K562 (cell line): ENCODE data around the gene SET. TPM values are rescaled to one million over a fixed set of nuclear protein-coding genes. Genes with fewer than 3 reads are reported as not detected.

Experiments
- ATF1 ChIP-seq, 2 experiments: fragments of 450-650 bp in 1 of 2; IDR thresholded peaks; 2 replicates each; pipeline ENCODE4 v1.6.1; 2016; ENCODE audit warnings: missing compliant biosample characterization in 1 of 2, missing genetic modification characterization in 1 of 2
- CBFA2T2 ChIP-seq: fragments of 450-650 bp; conservative IDR thresholded peaks from 2 replicates; pipeline ENCODE4 v1.6.1; 2017; ENCODE audit warnings: mild to moderate bottlenecking
- CBX8 ChIP-seq: fragments of 200-600 bp; sonication (generic); IDR thresholded peaks from 2 replicates; pipeline ENCODE4 v1.6.1; 2012; ENCODE audit warnings: borderline replicate concordance, mixed run types, low read depth, mild to moderate bottlenecking, moderate library complexity, mixed read lengths, low read length, control low read depth, inconsistent platforms; ENCODE audit not compliant: poor library complexity, severe bottlenecking; ENCODE audit errors: extremely low read depth
- EP400 ChIP-seq: fragments of 450-650 bp; IDR thresholded peaks from 2 replicates; pipeline ENCODE4 v1.6.1; 2017; ENCODE audit warnings: antibody characterized with exemption, mild to moderate bottlenecking, moderate library complexity
- FOS ChIP-seq: IDR thresholded peaks from 3 replicates; pipeline ENCODE4 v1.6.1; 2011; ENCODE audit not compliant: insufficient read length; ENCODE audit errors: extremely low read depth
- HDAC6 ChIP-seq: IDR thresholded peaks from 2 replicates; pipeline ENCODE4 v1.6.1; 2012; ENCODE audit warnings: low read depth, mild to moderate bottlenecking, control low read depth, inconsistent platforms, low read length, moderate library complexity
- HMGXB4 ChIP-seq: sonication (generic); formaldehyde crosslinking; IDR thresholded peaks from 2 replicates; pipeline ENCODE4 v1.8.1; 2023; ENCODE audit warnings: mild to moderate bottlenecking, missing genetic modification reagents
- IRF9 ChIP-seq: fragments of 450-650 bp; IDR thresholded peaks from 2 replicates; pipeline ENCODE4 v1.6.1; 2016; ENCODE audit warnings: missing biosample characterization, missing genetic modification characterization
- L3MBTL2 ChIP-seq: fragments of 450-650 bp; IDR thresholded peaks from 2 replicates; pipeline ENCODE4 v1.6.1; 2016; ENCODE audit warnings: mild to moderate bottlenecking, moderate library complexity
- MNT ChIP-seq, 2 experiments: fragments of 450-650 bp; conservative IDR thresholded peaks; 2 replicates each; pipeline ENCODE4 v1.6.1; 2017; ENCODE audit warnings: mild to moderate bottlenecking in 2 of 2, moderate library complexity in 2 of 2
- MXI1 ChIP-seq: IDR thresholded peaks from 2 replicates; pipeline ENCODE4 v1.6.1; 2011; ENCODE audit warnings: low read depth, mild to moderate bottlenecking, improper control_type of control experiment, low read length
- NFYB ChIP-seq: IDR thresholded peaks from 2 replicates; pipeline ENCODE4 v1.6.1; 2011; ENCODE audit warnings: mild to moderate bottlenecking, moderate library complexity; ENCODE audit not compliant: insufficient read length; ENCODE audit errors: extremely low read depth
- PHB ChIP-seq: fragments of 250-450 bp; sonication (Bioruptor Pico); IDR thresholded peaks from 2 replicates; pipeline ENCODE4 v1.5.0; 2021
- PHB2 ChIP-seq: fragments of 450-650 bp; IDR thresholded peaks from 2 replicates; pipeline ENCODE4 v1.6.1; 2017; ENCODE audit warnings: low read depth
- PRDM10 ChIP-seq: fragments of 450-650 bp; IDR thresholded peaks from 2 replicates; pipeline ENCODE4 v1.6.1; 2018; ENCODE audit not compliant: partially characterized antibody
- SNAPC5 ChIP-seq: fragments of 250-450 bp; sonication (Bioruptor Pico); IDR thresholded peaks from 2 replicates; pipeline ENCODE4 v1.8.0; 2021; ENCODE audit warnings: moderate library complexity, mild to moderate bottlenecking, inconsistent platforms
- STAT5A ChIP-seq: IDR thresholded peaks from 2 replicates; pipeline ENCODE4 v1.6.1; 2012; ENCODE audit warnings: low read length, inconsistent platforms, borderline replicate concordance
- TARDBP ChIP-seq: fragments of 450-650 bp; IDR thresholded peaks from 2 replicates; pipeline ENCODE4 v1.6.1; 2016
- USF1 ChIP-seq: sonication (generic); formaldehyde crosslinking; IDR thresholded peaks from 2 replicates; pipeline ENCODE4 v1.9.0; 2022; ENCODE audit warnings: mild to moderate bottlenecking, missing genetic modification reagents
- XRCC4 ChIP-seq: IDR thresholded peaks from one replicate; pipeline ENCODE4 v1.6.1; 2011; ENCODE audit not compliant: insufficient read depth, insufficient read length; ENCODE audit errors: extremely low read depth
- ZSCAN32 ChIP-seq: fragments of 450-650 bp; formaldehyde crosslinking; IDR thresholded peaks from 2 replicates; pipeline ENCODE4 v1.4.0; 2020; ENCODE audit warnings: mild to moderate bottlenecking, moderate library complexity
- polyA plus RNA-seq, 8 experiments: library from polyadenylated mRNA; depleted of rRNA in 4 of 8; stranded (reverse) in 5 of 8; unstranded in 3 of 8; fragments of >200 nt; fragmentation: Nextera tagmentation in 2 of 8; fragmentation: Illumina TruSeq in 1 of 8; extraction: Ambion mirVana in 2 of 8; extraction: Trizol in 1 of 8; gene quantifications; 2 replicates each; pipeline versions ENCODE4 v1.2.1 to v1.2.3, GENCODE V29; 2011 to 2014; ENCODE audit warnings: inconsistent platforms in 1 of 8, missing spikeins in 1 of 8
- total RNA-seq, 7 experiments: library from RNA; depleted of rRNA in 6 of 7; stranded (reverse); fragments of >200 nt in 6 of 7; fragmentation: Illumina TruSeq in 2 of 7; extraction: Trizol in 2 of 7; gene quantifications; 2 replicates each; pipeline versions ENCODE4 v1.2.1 to v1.2.3, GENCODE V29; 2011 to 2021; ENCODE audit warnings: low replicate concordance in 1 of 7

SET gene
- total and polyA plus RNA-seq, 9 of the 15 experiments (the other 6 are each of a cell fraction or from before 2014, with no cell fraction given): 404 to 1,447 (median 907) TPM

- no peak for TF ChIP-seq CBX8
- TF ChIP-seq HMGXB4 (CRISPR knock-in tag): no peak
- no peak for TF ChIP-seq PHB2
- TF ChIP-seq PRDM10: no peak
- no peak for TF ChIP-seq TARDBP
- TF ChIP-seq USF1 (CRISPR knock-in tag): no peak
- TF ChIP-seq CBFA2T2: no peak
- TF ChIP-seq FOS: no peak
- peak; percentile 55 for TF ChIP-seq EP400
- TF ChIP-seq STAT5A: no peak
- peak; percentile 57 for TF ChIP-seq L3MBTL2
- no peak for TF ChIP-seq MXI1
- TF ChIP-seq ATF1 (CRISPR knock-in tag; IDR thresholded peaks at IDR 0.05): no peak
- no peak; the same call in 1 of the 2 replicates for TF ChIP-seq ATF1 (tag; IDR thresholded peaks at IDR 0.05)
- no peak for TF ChIP-seq IRF9 (tag)
- TF ChIP-seq ZSCAN32 (CRISPR knock-in tag): no peak
- no peak for TF ChIP-seq XRCC4
- no peak for TF ChIP-seq SNAPC5 (CRISPR knock-in tag)
- TF ChIP-seq NFYB: no peak
- TF ChIP-seq MNT (conservative IDR thresholded peaks at IDR 0.05): no peak; a peak in 1 of 4 replicates
- TF ChIP-seq HDAC6: no peak
- no peak for TF ChIP-seq PHB
Observed at GRCh38 chr9:128733256-128733655, 44.2 kb downstream of the SET start (continued).
